Erythroblast (primary cell): Measurements from ENCODE around the gene PLCL1.

Experiments
- GATA1 ChIP-seq: IDR thresholded peaks from 2 replicates; pipeline ENCODE4 v1.6.1; 2011; ENCODE audit warnings: low read depth, mild to moderate bottlenecking, control low read depth, low read length, moderate library complexity
- POLR2A ChIP-seq: IDR thresholded peaks from 2 replicates; pipeline ENCODE4 v1.6.1; 2011; ENCODE audit warnings: mild to moderate bottlenecking, low read length

GRCh38 chr2:198173864-198174263 lies 369.5 kb downstream of the PLCL1 start:
- TF ChIP-seq POLR2A (no peak), GATA1 (no peak)
